Epidermal melanocyte (primary cell): ENCODE measurements around the gene BCL2L1.
A peak's percentile ranks its signal among the peaks of the same experiment; 100 is the strongest.
"Not testable (repeated sequence)": the region's sequence is repeated elsewhere in the genome, so short reads cannot be mapped to it uniquely, and the experiment has no call there.

Source experiments
- DNase-seq: peaks from one replicate; pipeline ENCODE4 v3.0.0; 2011; ENCODE audit warnings: low spot score; ENCODE audit not compliant: insufficient read length

Gene BCL2L1

GRCh38 chr20:31675828-31676608, 46.6 kb downstream of the BCL2L1 start:
- DNase-seq = no peak

- no peak for DNase-seq
These were observed 47.5 kb downstream of the BCL2L1 start for GRCh38 chr20:31674895-31675827.

GRCh38 chr20:31673943-31674463, 48.7 kb downstream of the BCL2L1 start:
- no peak for DNase-seq

GRCh38 chr20:31673435-31673834, 49.2 kb downstream of the BCL2L1 start:
- DNase-seq = no peak

GRCh38 chr20:31671324-31671723, 51.3 kb downstream of the BCL2L1 start:
- no peak for DNase-seq

GRCh38 chr20:31670371-31671228, 52.1 kb downstream of the BCL2L1 start:
- DNase-seq = no peak

GRCh38 chr20:31669876-31670275, 52.8 kb downstream of the BCL2L1 start:
- no peak for DNase-seq

GRCh38 chr20:31668944-31669343, 53.7 kb downstream of the BCL2L1 start:
- DNase-seq = not testable (repeated sequence)

- DNase-seq = no peak
These were observed 55.1 kb downstream of the BCL2L1 start for GRCh38 chr20:31667315-31668285.

GRCh38 chr20:31666258-31667042, 56.2 kb downstream of the BCL2L1 start:
- peak; percentile 88 for DNase-seq

GRCh38 chr20:31665753-31666152, 56.9 kb downstream of the BCL2L1 start:
- no peak for DNase-seq

GRCh38 chr20:31664696-31665354, 57.8 kb downstream of the BCL2L1 start:
- DNase-seq = no peak

- no peak for DNase-seq
These were observed 58.6 kb downstream of the BCL2L1 start for GRCh38 chr20:31663838-31664695.

GRCh38 chr20:31663524-31663837, 59.2 kb downstream of the BCL2L1 start:
- DNase-seq = no peak

- DNase-seq = no peak
These were observed 60.3 kb downstream of the BCL2L1 start for GRCh38 chr20:31662372-31662854.

- peak; percentile 62 for DNase-seq
These were observed 60.9 kb downstream of the BCL2L1 start for GRCh38 chr20:31661625-31662371.

- DNase-seq = no peak
These were observed 68.1 kb downstream of the BCL2L1 start for GRCh38 chr20:31654534-31654933.
